Mammary epithelial cell (primary cell): ENCODE results near the gene MYB.

Experiments used
- CTCF ChIP-seq, 2 donors: IDR thresholded peaks in 1 of 2; conservative IDR thresholded peaks in 1 of 2; 2 replicates each; pipeline ENCODE4 v1.5.1; 2011 to 2012; ENCODE audit warnings: inconsistent platforms in 2 of 2, low read length in 2 of 2, mild to moderate bottlenecking in 2 of 2, control low read depth in 1 of 2, low read depth in 1 of 2; ENCODE audit not compliant: insufficient read depth in 1 of 2; ENCODE audit errors: extremely low read depth in 1 of 2
- EZH2 ChIP-seq: IDR thresholded peaks from 2 replicates; pipeline ENCODE4 v1.6.1; 2012; ENCODE audit warnings: low read length, inconsistent platforms, borderline replicate concordance

GRCh38 chr6:135219346-135219745 is 38.2 kb downstream of the MYB start:
- no peak for TF ChIP-seq CTCF (conservative IDR thresholded peaks at IDR 0.05 in 1 of 2, IDR thresholded peaks at IDR 0.05 in 1 of 2; ENCODE audit: extremely low read depth in 1 of 2, insufficient read depth in 1 of 2, low read depth in 1 of 2, low read length in 2 of 2)
- no peak for TF ChIP-seq EZH2
